ENCODE measurements around the gene MCMBP. TPM values are rescaled to one million over a fixed set of nuclear protein-coding genes. Genes with fewer than 3 reads are reported as not detected.

Gene MCMBP
- total and polyA plus RNA-seq, 12 donors = 9.2 to 41.9 (median 27.3) TPM

DNA sequence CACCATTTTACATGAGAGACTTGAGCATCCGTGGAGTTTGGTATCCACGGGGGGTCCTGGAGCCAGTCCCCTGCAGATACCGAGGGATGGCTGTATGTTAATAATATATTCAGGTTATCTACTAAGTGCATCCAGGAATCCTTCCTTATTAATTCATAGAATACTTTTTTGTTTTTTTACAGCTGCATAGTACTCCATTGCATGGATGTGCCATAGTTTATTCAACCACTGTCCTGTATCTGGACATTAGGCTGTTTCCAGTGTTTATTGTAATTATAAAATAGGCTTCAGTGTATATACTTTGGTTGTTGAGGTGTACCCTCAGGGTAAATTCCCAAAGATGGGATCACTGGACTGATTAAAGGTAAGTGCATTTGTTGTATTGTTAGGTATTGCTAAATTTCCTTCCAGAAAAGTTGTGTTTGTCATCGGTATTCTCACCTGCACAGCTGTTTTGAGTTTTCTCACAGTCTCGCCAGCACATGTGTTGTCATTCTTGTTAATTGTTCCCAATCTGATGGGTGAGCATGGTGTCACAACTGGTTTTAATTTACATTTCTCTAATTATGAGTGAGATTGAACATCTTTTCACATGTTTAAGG, 91.7 kb downstream of the MCMBP start:
- no peak overlapping the region for H3K27ac ChIP-seq
- H3K36me3 ChIP-seq = no peaks in the 10 kb centered on the region
- intact Hi-C loops (cut with DNase I) = no loop called here
- peaks cover 0 to 25% (median 6%) of the 10 kb centered on the region in 9 donors for H3K4me1 ChIP-seq
- H3K4me3 ChIP-seq = no peak overlapping the region
- DNase-seq = no peak
- H3K27me3 ChIP-seq = peaks cover 0 to under 1% (median 0%) of the 10 kb centered on the region in 7 donors
- WGBS, 2 donors = 96 to 98% methylated on average over 5 of the region's 5 CpGs
- ATAC-seq = no peak
- TF ChIP-seq, protein P1, sequence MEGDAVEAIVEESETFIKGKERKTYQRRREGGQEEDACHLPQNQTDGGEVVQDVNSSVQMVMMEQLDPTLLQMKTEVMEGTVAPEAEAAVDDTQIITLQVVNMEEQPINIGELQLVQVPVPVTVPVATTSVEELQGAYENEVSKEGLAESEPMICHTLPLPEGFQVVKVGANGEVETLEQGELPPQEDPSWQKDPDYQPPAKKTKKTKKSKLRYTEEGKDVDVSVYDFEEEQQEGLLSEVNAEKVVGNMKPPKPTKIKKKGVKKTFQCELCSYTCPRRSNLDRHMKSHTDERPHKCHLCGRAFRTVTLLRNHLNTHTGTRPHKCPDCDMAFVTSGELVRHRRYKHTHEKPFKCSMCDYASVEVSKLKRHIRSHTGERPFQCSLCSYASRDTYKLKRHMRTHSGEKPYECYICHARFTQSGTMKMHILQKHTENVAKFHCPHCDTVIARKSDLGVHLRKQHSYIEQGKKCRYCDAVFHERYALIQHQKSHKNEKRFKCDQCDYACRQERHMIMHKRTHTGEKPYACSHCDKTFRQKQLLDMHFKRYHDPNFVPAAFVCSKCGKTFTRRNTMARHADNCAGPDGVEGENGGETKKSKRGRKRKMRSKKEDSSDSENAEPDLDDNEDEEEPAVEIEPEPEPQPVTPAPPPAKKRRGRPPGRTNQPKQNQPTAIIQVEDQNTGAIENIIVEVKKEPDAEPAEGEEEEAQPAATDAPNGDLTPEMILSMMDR (IDR thresholded peaks at IDR 0.05) = no peak
- H3K9me3 ChIP-seq = no peaks in the 10 kb centered on the region

Other genes with a start within 250 kb of the MCMBP start
- 100 to 1,000 TPM; 115 to 191 (median 145) TPM for gene BAG3, start 221.5 kb downstream of the MCMBP start, total RNA-seq
- gene BAG3, start 221.5 kb downstream of the MCMBP start, polyA plus RNA-seq = 100 to 1,000 TPM in 1 of 2 donors, 10 to 100 TPM in 1; 42.5 to 193 TPM
- 10 to 100 TPM in 2 of 10 donors, 1 to 10 TPM in 8; 4.2 to 13.3 (median 7.5) TPM for gene INPP5F, start 146.8 kb downstream of the MCMBP start, total RNA-seq
- 1 to 10 TPM; 4.0 to 4.5 TPM for gene INPP5F, start 146.8 kb downstream of the MCMBP start, polyA plus RNA-seq
- 10 to 100 TPM; 24.0 to 43.9 (median 31.2) TPM for gene SEC23IP, start 19.9 kb upstream of the MCMBP start, total RNA-seq
- 1 to 10 TPM; 5.9 to 6.1 TPM for gene SEC23IP, start 19.9 kb upstream of the MCMBP start, polyA plus RNA-seq

All from heart right ventricle (tissue), 16 donors.